NCI-H146 treated with DMSO at 0.1 percent for 48 hours (cell line): ENCODE results near the gene RBM15.

ENCODE experiments used
- DNase-seq: peaks from one replicate; lab custom pipeline; 2025; ENCODE audit not compliant: unreplicated experiment; lab: John Stamatoyannopoulos, UW

The RBM15 gene

DNA sequence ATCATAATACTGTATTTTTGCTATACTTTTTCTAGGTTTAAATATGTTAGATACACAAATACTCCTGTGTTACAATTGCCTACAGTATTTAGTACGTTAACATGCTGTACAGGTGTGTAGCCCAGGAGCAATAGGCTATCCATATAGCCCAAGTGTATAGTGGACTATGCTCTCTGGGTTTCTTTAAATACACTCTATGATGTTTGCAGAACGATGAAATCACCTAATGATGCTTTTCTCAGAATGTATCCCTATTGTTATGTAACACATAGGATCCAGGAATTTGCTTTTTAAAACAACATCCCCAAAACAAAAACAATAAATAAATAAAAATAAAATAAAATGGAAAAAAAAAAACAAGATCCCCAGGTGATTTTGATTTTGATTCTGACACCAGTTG, 18.1 kb upstream of the RBM15 start:
- DNase-seq = no peak

DNA sequence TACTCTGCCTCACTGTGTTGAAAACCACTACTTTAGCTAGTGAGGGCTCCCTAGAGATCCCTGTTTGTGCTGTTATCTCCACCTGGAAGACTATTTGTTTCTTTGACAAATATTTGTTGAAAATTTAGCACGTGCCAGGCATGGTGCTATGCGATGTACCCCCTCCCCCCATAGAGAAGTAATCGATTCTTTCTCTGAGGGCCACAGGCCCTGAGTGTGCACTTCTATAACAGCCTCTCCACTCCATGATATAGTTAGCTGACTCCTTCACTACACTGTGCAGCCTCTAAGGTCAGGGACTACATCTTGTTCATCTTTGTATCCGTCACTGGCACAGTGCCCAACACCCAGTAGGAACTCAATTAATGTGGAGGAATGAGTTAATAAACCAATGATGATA, 17.3 kb upstream of the RBM15 start:
- no peak for DNase-seq

DNA sequence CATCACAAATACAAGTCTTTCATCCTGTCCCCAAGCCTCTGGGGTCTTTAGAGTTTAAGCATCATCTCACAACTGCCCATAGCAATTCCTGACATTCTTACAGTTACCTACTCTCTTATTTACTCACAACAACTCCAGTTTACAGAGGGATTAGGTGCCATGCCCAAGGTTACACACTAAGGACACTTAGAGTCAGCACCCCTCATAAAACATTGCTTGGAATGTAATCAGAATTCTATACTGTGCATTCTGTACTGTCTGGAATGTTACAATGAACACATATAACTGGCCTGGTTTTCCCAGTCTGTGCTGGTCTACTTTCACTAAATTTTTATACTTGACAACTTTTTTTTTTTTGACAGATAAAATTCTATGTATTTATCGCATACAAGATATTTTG, 14.5 kb upstream of the RBM15 start:
- no peak for DNase-seq

DNA sequence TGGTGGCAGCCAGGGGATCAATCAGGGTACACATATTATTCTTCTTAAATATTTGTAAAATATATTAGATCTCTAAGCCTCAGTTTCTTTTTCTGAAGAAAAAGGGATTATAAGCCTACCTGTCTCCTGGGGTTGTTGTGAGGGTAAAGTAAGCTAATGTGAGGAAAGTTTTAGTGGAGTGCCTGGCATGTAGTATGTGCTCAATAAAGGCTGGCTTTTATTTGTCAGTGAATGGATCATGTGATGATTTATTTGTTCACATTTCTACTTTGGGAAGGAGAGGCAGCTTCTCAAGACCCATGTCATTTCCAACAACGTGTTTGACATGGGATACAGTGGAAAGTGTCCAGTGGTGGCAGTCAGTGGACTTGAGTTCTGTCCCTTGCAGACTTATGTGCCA, 12.4 kb upstream of the RBM15 start:
- no peak for DNase-seq

DNA sequence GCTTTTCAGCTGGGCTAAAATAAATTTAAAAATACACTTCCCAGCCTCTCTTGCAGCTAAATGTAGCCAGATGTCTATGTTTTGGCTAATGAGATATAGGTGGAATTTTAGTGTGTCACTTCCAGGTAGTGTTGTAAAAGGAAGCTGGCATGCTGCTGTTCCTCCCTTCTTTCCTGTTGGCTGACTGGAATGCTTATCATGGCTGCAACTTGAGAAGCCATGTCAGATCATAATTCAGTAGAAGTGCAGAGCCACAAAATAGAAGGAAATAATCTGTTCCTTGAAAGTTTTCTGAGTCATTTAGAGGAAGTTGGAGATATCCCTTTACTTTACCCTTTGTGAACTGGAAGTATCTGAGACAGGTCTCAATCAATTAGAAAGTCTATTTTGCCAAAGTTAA, 10.9 kb upstream of the RBM15 start:
- no peak for DNase-seq

DNA sequence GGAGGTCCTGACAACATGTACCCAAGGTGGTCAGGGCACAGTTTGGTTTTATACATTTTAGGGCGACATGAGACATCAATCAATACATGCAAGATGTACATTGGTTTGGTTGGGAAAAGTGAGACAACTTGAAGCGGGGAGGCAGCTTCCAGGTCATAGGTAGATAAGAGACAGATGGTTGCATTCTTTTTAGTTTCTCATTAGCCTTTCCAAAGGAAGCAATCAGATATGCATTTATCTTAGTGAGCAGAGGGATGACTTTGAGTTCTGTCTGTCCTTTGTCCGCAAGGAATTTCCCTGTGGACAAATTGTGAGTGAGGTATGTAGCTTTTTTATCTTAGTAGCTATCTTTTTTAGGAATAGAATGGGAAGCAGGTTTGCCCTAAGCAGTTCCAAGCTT, 10.5 kb upstream of the RBM15 start:
- DNase-seq = no peak

DNA sequence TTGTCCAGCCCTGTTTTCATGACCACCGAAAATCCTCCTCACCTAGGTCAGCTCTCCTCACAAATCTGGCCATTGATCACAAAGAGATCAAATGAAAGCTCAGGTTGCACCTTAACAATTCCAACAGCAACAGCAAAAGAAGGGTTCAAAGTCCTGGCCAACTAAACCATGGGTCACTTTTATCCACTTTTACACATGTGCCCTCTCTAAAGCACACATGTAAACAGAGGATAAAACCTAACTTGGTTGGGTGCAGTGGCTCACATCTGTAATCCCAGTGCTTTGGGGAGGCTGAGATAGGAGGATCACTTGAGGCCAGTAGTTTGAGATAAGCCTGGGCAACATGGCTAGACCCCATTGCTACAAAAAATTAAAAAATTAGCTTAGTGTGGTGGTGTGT, 3.9 kb upstream of the RBM15 start:
- DNase-seq = no peak

DNA sequence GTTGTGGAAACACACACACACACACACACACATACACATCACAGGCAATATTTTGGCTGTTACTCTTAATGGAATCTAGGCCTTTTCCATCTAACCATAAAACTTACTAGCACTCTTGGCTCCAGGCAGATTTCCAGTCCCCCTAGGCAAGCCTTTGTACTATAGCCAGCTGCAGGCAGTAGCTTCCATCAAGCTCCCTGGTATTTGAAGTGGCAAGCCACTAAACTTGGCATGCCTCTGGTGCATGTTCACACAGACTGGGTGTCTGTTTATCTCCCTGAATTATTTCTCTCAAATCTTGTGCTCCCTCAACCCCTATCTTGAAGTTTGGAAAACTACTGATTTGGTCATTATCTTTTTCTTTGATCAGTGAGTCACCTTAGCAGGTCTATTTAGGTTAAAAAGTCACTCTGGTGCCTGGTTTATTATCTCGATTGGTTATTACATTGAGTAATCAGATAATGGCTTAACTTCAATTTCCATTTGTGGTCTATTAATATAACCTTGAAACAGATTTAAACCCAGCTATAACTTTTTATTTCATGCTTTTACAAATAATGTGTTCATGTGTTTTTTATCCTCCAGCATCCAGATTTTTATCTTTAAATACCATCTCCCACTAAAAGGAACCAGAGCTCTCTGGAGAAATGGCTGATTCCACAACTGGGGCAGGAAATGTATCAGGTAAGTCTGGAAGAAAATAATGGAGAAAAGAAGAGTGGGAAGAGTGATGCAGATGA, 2.7 kb upstream of the RBM15 start:
- DNase-seq = no peak

DNA sequence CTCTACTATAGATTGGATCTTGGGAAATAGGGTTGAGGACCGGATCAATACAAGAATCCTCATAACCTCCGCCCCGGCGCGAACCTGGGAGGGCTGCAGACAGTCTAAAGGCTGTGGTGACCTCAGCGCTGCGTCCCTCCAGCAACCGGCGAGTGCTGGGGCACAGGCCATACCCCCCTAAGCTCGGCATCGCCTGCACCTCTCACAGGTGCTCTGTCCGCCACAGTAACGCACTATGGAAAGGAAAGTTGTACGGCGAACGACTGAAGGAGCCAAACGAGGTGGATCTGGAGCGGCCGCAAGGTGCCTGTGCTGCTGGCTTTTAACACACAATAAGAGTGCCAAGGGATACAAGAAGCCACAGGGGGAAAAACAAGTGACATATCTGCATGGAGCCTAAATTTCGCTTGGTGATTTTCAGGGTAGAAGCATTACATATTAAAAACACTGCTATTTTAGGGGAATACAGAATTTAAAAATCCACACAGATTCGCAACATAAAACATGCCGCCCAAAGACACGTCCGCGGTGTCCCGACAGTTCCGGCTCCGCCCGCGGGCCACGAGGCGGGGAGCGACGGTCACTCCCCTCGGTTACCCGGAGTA, 1.4 kb upstream of the RBM15 start:
- peak; percentile 39 for DNase-seq

DNA sequence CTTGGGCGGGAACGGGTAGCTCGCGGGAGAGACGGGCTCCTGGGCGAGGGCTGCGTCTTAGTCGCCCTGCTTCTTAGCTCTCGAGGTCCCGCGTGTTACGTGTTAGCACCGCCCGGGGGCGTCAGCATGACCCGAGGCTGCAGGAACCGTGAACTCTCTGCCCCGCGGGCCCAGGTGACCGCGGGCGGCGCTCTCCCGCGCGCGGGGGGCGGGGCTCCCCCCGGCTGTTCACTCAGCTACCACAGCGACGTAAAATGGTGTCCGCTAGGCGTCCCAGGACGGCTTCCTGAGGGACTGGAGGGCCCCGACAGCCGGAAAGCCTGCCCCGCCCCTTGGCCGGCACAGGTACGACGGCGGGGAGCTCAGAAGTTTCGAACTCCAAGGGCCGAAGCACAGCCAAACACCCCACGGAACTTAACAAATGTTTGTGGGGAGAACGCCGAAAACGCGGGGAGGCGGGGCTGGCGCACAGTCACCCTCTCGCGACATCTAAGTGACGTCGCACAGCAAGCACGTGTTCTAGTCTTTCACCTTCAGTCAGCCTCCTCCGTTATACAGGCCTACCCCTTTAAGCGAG, 780 bp upstream of the RBM15 start:
- DNase-seq = peak; percentile 85

DNA sequence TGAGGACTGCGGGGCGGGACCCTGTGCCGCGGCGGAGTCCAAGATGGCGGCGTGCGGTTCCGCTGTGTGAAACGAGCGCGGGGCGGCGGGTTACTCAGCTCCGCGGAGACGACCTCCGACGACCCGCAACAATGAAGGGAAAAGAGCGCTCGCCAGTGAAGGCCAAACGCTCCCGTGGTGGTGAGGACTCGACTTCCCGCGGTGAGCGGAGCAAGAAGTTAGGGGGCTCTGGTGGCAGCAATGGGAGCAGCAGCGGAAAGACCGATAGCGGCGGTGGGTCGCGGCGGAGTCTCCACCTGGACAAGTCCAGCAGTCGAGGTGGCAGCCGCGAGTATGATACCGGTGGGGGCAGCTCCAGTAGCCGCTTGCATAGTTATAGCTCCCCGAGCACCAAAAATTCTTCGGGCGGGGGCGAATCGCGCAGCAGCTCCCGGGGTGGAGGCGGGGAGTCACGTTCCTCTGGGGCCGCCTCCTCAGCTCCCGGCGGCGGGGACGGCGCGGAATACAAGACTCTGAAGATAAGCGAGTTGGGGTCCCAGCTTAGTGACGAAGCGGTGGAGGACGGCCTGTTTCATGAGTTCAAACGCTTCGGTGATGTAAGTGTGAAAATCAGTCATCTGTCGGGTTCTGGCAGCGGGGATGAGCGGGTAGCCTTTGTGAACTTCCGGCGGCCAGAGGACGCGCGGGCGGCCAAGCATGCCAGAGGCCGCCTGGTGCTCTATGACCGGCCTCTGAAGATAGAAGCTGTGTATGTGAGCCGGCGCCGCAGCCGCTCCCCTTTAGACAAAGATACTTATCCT, 430 bp downstream of the RBM15 start:
- DNase-seq = no peak

DNA sequence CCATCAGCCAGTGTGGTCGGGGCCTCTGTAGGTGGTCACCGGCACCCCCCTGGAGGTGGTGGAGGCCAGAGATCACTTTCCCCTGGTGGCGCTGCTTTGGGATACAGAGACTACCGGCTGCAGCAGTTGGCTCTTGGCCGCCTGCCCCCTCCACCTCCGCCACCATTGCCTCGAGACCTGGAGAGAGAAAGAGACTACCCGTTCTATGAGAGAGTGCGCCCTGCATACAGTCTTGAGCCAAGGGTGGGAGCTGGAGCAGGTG, 961 bp downstream of the RBM15 start:
- DNase-seq = no peak

DNA sequence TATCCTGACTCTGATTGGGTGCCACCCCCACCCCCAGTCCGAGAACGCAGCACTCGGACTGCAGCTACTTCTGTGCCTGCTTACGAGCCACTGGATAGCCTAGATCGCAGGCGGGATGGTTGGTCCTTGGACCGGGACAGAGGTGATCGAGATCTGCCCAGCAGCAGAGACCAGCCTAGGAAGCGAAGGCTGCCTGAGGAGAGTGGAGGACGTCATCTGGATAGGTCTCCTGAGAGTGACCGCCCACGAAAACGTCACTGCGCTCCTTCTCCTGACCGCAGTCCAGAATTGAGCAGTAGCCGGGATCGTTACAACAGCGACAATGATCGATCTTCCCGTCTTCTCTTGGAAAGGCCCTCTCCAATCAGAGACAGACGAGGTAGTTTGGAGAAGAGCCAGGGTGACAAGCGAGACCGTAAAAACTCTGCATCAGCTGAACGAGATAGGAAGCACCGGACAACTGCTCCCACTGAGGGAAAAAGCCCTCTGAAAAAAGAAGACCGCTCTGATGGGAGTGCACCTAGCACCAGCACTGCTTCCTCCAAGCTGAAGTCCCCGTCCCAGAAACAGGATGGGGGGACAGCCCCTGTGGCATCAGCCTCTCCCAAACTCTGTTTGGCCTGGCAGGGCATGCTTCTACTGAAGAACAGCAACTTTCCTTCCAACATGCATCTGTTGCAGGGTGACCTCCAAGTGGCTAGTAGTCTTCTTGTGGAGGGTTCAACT, 2.1 kb downstream of the RBM15 start:
- DNase-seq = no peak

DNA sequence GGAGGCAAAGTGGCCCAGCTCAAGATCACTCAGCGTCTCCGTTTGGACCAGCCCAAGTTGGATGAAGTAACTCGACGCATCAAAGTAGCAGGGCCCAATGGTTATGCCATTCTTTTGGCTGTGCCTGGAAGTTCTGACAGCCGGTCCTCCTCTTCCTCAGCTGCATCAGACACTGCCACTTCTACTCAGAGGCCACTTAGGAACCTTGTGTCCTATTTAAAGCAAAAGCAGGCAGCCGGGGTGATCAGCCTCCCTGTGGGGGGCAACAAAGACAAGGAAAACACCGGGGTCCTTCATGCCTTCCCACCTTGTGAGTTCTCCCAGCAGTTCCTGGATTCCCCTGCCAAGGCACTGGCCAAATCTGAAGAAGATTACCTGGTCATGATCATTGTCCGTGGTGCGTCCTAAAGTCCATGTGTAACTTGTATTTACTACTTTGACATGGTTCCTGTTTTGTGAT, 2.7 kb downstream of the RBM15 start:
- no peak for DNase-seq

DNA sequence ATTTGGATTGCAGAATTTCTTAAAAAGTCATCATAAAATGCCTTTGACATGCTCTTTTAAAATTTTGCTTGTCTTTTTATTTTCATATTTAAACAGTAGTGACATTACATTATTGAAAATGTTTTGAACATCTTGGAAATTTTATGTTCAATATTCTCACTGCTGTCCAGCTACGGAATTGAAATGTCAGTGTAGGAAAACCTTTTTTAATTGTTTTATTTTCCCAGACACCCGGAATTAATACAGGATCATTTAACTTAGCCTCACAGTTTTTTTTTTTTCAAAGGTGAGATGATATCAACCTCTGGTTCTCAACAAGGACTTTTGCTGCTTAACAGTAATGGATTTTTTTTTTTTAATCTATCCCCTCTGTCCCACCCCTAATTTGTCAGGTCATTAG, 4.1 kb downstream of the RBM15 start:
- no peak for DNase-seq

DNA sequence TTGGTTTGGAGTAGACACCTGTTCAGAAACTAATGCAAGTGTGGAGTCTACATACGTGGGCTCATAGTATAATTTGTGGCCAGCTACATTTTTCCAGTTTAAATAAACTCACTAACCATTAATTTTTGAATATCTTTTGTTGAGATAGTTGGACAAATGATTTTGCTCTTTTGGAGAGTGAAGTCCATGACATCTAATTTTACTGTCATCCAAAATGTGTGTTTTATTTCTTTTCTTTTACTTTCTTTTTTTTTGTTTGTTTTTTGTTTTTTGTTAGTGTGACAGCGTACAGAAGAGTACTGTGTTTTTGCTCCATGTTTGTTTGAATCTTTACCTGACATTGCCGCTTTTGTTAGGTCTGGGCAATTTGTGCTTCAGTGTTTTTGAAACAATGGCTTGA, 5.0 kb downstream of the RBM15 start:
- DNase-seq = no peak

DNA sequence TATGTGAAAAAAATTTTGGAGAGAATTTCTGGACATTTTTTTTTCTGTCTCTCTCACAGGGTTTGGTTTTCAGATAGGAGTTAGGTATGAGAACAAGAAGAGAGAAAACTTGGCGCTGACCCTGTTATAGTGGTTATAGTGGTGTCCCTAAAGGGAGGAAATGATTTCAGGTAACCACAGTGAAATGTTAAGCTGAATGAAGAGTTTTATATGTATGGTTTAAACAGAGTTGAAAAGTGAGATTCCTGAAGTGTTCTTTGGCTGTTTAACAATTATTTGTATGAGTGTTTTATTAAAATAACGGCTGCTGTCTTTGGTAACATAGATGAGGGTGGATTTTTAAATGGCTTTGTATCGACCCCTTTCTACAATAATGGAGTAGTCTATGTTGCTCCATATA, 6.3 kb downstream of the RBM15 start:
- DNase-seq = no peak

DNA sequence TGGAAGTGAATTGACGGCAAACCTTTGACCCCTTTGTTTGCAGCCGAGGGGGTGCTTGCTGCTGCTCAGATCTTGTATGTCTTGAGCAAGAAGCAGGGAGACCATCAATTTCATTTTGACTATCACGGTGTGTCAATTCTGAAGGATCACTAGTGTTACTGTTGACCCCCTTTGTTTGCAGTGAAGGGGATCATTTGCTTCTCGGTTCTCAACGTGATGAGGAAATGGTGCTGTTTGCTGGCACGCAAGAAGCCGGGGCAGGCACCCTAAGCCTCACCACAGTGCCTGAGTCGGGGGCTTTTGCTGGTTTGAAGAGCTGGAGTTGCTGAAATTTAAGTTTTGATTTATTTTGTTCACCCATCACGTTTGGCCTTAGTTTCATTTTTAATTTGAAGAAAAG, 7.5 kb downstream of the RBM15 start:
- DNase-seq = no peak

DNA sequence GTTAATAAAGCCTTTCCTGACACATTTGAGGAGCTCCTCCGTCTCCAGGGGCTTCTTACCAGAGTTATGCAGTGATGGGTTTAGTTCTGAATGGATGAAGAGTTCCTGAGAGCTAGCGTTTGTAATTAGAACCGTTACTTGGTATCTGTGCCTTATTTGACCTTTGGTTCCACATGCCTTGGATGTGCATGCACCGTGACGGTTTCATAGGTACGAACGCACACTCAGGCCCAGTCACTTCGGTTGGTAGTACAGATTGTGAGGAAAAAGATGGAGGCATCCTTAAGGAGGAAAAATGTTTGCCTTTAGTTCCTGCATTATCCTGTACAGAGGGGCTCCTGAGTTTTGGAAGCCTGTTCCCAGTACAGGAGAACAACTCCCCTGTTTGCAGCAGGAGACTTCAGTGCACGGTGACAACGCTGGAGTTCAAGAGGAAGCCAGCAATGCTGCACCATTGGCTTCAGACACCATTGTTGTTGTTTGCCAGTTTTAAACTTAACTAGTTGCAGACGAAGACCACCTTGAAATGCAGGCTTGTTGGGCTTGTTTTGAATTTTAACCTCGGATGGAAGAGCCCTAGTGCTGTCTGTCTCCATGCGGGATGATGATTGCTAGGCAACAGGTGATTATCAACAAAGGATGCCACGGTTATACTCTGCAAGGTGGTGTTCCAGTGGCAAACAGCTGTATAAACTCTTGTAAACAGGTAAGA, 8.2 kb downstream of the RBM15 start:
- no peak for DNase-seq

DNA sequence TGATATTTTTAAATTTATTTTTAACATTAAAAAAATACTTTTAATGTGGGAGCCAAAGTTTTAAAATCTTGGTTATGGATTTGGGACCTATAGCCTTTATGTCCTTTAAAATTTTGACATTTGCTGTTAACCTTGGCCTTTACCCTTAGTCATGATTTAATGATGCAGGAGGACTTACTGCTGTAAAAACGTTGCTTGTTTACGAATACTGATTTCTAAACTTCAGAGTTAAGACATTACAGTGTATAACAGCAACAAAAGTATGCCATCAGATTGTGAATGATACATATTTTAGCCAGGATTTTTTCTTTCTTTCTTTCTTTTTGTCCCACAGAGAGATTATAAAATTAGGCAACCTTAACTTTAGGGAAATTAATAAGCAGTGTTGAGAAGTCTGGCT, 8.9 kb downstream of the RBM15 start:
- no peak for DNase-seq

DNA sequence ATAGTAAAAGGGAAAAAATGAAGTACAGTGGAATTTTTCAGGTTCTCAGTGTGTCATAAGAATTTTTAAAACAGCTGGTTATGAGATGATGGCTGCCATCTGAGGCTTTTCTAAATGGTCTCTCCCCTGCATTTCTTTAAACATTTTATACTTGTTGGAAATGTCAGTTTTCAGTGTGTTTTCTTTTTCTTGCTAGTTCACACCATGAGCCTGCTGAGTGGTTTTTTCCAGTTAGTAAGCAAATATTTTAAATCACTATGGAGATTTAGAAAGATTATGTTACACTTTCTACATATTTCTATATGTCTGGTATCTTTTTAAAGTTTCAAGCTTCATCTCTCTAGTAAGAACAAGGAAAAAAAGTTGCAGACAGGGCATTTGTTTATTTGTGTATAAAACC, 9.6 kb downstream of the RBM15 start:
- no peak for DNase-seq
